ENCODE measurements around the gene MLLT10.
"Not testable (repeated sequence)": the region's sequence is repeated elsewhere in the genome, so short reads cannot be mapped to it uniquely, and the experiment has no call there.

The MLLT10 gene

DNA sequence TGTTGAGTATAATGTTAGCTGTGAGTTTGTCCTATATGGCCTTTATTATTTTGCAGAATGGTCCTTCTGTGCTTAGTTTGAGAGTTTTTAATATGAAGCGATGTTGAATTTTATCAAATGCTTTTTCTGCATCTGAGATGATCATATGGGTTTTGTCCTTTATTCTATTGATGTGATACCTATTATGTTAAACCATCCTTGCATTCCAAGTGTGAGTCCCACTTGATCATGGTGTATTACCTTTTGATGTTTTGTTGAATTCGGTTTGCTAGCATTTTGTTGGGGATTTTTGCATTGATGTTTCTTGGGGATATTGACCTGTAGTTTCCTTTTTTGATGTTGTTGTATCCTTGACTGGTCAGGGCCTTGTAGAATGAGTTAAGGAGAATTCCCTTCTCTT, 166.4 kb downstream of the MLLT10 start:
- DNase-seq (ENCODE audit: low spot score): no peak

DNA sequence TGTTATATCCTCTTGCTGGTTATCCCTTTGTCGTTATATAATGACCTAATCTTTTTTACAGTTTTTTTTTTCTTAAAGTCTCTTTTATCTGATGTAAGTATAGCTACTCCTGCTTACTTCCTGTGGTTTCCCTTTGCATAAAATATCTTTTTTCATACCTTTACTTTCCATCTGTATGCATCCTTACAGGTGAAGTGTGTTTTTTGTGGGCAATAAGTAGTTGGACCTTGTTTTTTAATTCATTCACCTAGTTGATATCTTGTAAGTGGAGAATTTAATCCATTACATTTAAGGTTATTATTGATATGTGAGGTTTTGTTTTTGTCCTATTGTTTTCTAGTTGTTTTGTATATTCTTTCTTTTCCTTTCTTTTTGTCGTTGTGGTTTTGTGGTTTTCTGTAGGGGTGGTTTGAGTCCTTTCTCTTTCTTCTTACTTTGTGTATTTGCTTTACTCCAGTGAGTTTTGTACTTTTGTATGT, 168.6 kb downstream of the MLLT10 start:
- no peak for DNase-seq (ENCODE audit: low spot score)

DNA sequence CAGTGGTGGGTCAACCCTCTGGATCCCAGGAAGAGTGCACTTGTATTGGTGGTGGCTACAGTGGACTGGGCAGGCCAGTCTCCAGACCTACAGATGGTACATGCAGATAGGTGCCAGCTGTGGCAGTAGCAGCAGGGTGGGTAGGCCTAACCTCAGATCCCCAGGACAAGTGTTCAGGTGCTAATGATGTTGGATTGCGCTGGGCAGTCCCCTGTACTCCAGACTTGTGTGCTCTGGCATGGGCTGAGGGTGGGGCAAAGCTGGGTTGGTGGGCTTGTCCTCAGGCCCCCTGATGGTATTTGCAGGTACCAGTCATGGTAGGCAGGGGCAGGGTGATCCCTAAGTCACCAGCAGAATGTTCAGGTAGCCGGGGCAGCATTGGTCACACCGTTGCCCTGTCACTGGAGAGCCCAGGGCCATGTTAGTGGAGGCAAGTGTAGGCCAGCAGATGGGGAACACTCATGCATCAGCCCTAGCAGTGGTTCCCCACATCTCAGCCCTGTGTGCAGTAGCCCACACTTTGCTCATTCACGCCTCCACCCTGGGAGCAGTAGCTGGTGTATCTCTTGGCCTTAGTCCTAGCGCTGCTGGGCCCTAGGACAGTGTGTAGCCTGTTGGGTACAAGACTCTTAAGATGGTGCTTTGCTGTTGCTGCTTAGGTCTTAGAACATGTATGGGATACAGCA, 171.3 kb downstream of the MLLT10 start:
- DNase-seq (ENCODE audit: low spot score): no peak

DNA sequence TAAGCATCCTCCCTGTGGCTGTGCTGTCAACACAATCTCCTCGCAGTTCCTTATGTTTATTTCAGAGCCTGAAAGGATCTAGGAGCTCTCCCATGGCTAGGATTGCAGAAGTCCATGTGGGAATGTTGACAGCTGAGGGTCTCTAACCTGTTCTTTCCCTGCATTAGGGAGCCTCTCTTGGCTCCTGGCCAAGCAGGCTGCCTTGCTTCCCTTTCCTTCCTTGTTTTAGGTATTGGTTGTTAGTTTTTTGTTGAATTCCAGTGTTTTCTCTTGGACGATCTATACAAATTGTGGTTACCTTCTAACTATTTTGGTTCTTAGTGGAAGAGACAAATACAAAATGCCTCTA, 171.8 kb downstream of the MLLT10 start:
- DNase-seq (ENCODE audit: low spot score): no peak

DNA sequence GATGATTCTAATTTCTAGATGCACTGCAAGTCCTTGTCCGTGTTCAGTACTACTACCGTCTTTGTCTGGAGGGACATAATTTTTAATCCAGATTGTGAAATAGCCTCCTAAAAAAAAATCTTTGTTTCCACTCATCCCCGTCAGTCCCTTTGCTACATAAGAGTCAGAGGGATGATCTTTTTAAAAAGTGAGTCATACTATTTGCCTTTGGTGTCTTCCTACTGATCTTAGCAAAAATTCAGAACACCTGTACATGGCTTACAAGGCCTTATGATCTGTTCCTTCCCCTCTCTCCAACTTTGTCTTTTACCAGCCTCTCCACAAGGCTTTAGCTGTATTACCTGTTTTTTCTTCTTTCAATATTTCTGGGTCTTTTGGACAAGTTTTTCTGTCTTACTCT, 173.5 kb downstream of the MLLT10 start:
- no peak for DNase-seq (ENCODE audit: low spot score)

DNA sequence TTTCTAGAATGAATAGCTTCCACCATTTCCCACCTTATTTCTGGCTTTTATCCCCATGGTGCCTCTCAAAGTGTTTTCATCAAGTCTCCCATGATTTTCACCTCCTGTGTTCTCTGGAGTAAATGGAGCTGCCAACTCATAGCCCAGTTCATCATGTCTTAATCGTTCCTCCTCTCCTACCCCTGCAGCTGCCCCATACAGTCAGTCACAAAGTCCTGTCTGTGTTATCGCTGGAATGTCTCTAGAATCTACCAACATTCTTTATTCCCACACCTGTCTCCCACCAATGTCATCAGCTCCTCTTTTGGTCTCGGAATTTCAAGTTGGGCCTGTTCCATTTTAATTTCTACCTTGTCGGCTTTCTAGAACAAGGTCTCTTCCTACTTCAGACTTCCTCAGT, 178.9 kb downstream of the MLLT10 start:
- no peak for DNase-seq (ENCODE audit: low spot score)

DNA sequence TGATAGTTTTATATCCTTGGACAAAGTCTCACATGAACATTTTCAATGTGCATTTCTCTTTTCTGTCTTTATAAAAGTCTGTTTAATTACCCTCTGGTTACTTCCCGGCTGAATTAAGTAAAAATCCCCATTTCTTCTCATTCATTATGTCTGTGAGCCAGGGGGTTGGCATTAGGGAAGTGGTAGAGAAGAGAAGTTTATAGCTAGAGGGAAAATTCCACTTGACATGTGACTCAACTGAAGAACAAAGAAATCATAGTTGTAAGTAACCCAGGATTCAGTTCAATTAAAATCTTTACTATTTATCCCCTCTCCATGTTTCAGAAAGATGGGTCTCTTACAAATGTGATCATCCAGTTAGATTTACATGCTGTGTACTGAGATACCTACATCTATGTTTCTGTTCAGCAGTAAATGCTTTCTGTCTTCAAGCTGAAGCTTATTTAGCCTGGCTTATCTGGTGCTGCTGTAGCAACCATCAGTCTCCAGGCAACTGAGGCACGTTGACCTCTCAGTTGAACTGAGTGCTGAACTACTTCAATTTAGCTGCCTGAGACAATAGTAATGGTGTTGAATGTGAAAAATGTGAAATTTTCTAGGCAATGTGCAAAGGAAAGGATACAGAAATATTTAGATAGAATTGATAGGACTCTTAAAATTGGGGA, 181.6 kb downstream of the MLLT10 start:
- no peak for DNase-seq (ENCODE audit: low spot score)

DNA sequence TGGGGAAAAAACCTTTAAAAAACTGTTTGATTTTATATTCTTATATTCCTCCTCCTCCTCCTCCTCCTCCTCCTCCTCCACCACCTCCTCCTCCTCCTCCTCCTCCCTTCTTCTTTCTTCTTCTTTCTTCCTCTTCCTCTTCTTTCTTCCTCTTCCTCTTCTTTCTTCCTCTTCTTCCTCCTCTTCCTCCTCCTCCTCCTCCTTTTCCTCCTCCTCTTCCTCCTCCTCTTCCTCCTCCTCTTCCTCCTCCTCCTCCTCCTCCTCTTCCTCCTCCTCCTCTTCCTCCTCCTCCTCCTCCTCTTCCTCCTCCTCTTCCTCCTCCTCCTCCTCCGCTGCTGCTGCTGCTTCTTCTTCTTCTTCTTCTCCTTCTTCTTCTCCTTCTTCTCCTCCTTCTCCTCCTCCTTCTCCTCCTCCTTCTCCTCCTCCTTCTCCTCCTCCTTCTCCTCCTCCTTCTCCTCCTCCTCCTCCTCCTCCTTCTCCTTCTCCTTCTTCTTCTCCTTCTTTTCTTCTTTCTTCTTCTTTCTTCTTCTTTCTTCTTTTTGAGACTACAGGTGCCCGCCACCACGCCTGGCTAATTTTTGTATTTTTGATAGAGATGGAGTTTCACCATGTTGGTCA, 183.5 kb downstream of the MLLT10 start:
- not testable (repeated sequence) for DNase-seq (ENCODE audit: low spot score)

DNA sequence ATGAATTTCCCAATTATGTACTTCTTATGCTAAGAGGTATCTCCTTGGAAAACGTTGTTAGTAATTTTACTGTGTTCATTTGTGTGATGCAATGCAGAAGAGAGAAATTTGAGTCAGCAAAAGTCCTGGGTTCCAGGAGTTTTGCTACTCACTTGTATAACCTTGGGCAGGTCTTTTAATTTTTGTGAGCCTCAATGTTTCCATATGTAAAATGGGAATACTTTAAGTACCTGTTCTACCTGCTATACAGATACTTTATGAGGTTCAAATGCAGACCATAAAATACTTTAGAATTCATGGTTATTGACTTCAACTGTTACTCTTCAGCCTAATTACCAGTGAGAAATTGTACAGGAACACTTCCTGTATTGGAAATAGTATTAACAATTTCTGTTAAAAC, 185.5 kb downstream of the MLLT10 start:
- DNase-seq (ENCODE audit: low spot score): no peak

DNA sequence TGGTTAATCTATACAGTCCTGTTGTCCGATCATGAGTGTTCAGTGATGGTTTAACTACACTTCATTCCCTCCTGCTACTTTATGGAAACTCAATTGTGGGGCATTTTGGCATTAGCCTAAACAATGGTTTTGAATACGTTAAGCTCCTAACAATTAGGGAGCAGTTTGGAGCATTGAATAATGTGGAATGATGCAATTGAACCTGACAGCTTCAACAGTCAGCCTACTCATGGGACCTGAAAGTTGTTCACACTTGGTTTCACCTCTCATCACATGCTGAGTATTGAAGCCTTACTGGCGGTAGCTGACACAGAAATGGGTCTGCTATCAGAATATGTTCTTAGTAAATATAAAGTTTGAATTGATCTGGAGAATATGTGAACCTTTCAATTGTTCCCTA, 186.1 kb downstream of the MLLT10 start:
- no peak for DNase-seq (ENCODE audit: low spot score)

DNA sequence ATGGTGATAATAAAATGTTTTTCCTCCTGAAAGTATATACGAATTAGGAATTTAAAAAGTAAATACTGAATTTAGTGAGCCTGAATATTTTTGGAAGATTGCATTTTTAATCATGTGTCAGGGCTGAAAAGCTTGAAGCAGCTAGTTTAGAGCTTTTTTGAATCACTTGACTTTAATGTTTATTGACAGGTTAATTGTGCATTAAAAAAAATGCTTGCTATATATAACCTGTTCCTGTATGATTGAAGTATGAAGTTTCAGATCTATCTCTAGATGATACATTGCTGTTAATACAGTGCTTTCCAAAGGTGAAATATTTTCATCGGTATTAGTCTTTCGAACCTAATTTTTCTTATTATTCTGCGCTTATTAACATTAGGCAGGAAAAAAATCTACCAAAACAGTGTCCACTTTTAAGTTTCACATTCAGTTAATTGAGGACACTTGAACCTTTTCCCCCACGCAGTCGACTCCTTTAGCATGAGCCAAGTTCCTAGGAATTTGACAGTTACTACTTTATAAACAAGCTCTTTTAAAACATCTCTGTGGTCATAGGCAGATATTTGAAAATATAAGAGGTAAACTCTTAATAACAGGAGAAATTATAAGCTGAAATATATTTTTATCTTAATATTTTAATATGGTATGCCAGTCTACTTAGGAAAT, 187.1 kb downstream of the MLLT10 start:
- no peak for DNase-seq (ENCODE audit: low spot score)

DNA sequence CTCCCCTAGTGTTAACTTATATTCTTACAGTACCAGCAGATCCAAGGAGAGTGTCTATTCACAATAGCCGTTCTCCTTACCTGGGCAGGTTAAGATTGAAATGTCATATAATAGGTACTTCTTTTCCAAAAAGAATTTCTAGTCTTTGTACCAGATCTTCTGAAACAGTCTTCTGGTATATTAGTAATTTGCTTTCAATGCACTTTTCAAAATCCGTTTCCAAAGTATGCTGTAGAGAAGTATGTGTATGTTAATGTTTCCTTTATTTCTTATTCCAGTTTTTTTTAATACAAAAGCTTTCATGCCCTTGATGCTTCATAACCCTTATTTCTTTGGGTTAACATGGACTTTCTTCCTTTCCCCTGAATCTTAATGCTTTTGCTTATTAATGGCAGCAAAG, 188.2 kb downstream of the MLLT10 start:
- no peak for DNase-seq (ENCODE audit: low spot score)

DNA sequence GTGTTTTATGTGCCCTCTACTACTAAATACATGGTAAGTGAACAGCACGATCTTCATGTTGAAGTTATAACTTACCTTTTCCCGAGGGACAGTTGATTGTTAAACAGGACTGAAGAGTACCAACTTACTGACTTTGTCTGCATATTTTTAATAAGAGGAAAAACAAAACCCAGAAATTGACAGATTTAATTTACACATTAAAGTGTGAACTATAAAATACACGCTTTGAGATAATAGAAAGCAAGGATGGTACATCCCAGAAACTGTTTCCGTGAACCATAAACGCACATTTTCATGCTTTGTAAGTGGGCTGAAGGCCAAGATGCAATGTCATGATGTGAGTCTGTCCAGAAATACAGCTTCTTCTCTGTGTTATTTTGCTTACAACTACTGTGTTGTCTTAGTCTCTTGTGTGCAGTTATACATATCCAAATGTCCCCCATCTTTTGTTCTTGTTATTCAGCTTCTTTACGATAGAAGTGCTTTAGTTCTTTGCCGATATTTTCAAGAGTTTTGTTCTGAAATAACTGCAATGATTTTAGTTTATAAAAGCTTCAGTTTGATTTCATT, 190.1 kb downstream of the MLLT10 start:
- no peak for DNase-seq (ENCODE audit: low spot score)

DNA sequence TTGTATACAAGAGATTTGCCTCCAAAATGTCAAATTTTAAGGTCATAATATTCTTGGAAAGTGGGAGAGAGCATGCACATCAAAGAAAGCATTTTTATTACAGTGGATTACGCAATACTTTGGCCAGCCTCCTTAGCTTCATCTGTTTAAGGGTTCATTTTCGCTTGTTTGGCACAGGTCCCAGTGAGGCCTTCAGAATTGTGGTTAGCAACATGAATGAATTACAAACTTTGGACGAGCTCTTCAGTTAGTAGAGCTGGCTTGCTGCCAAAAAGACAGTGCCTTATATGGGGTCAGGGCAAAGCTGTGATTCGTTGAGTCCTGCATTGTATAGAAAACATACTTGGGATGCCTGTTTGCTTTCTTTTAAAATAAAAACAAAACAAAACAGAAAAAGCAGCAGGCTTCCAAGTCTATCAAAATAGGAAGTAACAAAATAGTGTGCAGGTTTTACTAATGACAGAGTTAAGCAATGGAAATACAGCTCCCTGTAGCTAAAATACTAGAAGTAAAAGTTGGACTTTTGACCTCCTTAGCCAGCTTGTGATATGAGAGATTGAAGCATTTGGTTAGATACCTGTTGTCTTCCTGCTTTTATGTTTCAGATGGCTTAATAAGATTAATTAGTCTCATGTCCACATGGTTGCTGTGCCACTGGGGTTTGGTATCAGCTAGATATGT, 190.8 kb downstream of the MLLT10 start:
- DNase-seq (ENCODE audit: low spot score): peak; percentile 63

DNA sequence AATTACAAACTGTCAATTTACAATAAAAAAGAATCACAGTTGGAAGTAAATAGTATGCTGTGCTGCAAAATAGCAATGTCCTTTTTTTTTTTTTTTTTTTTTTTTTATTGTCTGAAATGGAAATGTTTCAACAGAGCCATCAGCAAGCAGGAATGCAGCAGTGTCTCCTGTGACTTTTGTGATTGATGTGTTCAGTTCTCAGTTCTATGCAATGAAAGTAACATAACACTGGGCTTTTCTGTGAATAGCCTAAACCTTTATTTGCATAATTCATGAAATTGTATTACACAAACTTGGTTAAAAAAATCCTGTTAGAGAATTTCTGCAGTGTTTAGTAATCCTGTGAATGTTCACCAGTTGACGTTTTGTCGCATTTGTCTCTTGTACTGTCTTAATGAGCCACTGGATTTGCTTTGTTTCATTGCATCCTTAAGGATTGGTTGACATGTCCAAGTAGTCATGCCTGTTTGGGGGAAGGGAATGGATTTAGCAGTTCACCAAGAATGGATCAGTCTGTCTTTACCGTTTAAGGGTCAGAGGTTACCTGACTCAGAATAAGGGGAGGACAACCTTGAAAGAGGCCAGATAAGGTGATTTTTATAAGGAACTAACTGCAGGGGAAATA, 192.7 kb downstream of the MLLT10 start:
- no peak for DNase-seq (ENCODE audit: low spot score)

DNA sequence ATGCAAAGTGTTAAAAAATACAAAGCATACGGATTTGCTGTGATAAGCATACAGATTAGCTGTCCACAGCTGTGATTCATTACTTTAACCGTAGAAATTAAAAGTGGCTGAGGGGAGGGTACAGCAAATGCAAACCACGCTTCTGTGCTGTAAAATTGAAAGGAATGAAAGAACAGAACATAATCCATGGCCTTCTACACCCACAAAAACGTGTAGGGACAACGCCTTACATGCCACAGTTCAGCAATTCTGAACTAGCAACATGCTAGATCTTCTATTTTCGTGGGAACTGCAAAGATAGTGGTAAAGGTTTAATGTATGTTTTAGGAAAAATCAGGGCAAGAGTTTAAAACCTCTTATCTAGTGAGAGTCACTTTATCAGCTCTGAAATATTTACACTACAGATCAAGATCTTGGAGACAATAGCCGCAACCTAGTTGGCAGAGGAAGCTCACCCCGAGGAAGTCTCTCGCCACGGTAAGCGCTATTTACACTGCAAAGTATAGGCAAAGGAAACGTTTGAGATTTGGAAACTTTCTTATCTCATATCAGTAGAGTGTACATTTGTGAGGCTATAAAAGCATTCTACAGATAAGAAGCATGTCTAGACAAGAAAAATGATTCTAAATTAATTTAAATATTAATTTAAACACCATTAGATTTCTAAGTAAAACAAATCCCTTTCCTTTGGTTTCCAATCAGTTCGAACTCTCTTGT, 193.6 kb downstream of the MLLT10 start:
- DNase-seq (ENCODE audit: low spot score): no peak

DNA sequence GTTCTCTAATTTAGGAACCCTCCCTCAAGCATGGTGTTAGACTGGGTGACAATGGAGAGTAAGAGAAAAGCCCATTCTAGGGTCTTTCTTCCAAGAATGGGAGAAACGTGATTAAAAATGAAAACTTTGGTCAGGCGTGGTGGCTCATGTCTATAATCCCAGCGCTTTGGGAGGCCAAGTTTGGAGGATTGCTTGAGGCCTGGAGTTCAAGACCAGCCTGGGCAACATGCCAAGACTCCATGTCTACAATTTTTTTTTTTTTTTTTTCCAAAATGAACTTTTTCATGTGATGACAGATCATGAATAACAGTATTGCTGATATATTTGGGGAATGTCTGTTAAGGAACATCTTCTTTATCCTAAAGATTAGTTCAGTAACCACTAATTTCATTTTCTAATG, 194.6 kb downstream of the MLLT10 start:
- no peak for DNase-seq (ENCODE audit: low spot score)

DNA sequence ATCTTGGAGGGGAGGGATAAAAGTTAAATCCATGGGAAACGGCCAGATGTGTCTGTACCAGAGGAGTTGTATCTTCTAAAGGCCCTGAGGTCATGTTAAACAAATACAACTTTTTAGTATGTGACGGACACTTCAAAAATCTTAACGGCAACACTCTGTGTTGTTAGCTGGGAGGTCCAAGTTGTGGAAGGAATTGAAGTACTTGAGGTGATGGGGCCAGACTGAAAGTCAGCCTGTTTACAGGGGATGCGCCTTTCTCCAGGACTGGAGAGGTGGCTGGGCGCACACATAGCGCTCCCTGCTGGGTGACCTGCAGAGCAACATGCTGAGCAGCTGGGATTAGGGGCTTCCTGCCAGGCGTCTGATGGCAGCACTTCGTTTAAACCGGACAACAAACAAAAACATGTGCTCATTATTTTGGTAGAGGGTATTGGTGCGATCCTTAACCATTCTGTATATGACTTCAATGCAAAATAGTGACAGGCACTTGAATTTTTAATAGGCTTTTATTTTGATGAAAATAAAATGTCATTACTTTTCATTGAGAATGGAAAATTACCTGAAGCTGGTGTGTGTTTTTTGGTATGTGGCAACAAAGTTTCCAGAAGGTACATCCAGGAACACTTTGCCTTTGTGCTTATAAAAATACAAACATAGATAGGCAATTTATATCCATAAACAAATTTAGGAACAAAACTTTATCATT, 198.2 kb downstream of the MLLT10 start:
- DNase-seq (ENCODE audit: low spot score): peak; percentile 55

DNA sequence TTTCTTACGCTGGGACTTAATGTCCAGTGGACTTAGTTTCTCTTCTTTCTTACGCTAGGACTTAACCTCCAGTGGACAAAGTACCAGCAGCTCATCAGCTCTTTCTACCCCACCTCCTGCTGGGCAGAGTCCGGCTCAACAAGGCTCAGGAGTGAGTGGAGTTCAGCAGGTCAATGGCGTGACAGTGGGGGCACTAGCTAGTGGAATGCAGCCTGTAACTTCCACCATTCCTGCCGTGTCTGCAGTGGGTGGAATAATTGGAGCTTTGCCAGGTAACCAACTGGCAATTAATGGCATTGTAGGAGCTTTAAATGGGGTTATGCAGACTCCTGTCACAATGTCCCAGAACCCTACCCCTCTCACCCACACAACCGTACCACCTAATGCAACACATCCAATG, 199.7 kb downstream of the MLLT10 start:
- DNase-seq (ENCODE audit: low spot score): no peak

DNA sequence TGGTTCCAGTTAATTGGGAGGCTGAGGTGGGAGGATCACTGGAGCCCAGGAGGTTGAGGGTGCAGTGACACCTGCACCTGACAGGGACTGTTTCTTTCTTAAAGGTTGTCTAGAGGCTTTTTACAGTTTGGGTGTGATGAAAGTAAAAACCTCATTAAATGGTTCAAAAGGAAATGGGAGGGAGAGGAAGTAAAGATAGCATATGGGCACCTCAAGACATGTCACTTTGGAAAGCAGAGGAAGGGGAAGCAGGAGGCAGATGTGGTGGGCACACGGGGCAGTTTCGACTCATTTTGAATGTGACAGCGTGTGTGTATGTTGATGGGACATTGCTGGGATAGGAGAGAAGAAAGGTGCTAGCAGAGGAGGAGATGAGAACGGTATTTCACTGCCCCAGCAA, 203.1 kb downstream of the MLLT10 start:
- DNase-seq (ENCODE audit: low spot score): no peak

Data from hematopoietic multipotent progenitor cell treated with erythropoietin and hydrocortisone succinate and interleukin-3 and kit ligand, for 15 days (in vitro differentiated cells).